GM19239 (cell line): Measurements from ENCODE around the gene ZNF597.

ENCODE experiments used
- DNase-seq: peaks from one replicate; pipeline ENCODE4 v3.0.0; 2011; ENCODE audit warnings: low spot score; ENCODE audit not compliant: insufficient read length
- FAIRE-seq: peaks from 2 replicates; lab custom pipeline; 2011; peaks lifted over from hg19 to GRCh38; lab: Jason Lieb, UNC

Gene ZNF597, protein sequence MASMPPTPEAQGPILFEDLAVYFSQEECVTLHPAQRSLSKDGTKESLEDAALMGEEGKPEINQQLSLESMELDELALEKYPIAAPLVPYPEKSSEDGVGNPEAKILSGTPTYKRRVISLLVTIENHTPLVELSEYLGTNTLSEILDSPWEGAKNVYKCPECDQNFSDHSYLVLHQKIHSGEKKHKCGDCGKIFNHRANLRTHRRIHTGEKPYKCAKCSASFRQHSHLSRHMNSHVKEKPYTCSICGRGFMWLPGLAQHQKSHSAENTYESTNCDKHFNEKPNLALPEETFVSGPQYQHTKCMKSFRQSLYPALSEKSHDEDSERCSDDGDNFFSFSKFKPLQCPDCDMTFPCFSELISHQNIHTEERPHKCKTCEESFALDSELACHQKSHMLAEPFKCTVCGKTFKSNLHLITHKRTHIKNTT

GRCh38 chr16:3443108-3444031, at the start of gene ZNF597, which contains the start of gene NAA60:
TSS of gene ZNF597 (minus strand) at chr16:3443504. CDS start at chr16:3443153, 351 bp downstream.
TSS of gene NAA60 (plus strand) at chr16:3443680. CDS start at chr16:3476228, 32,548 bp downstream.
- peak; percentile 60 for DNase-seq
- FAIRE-seq = peak; percentile 95

DNA sequence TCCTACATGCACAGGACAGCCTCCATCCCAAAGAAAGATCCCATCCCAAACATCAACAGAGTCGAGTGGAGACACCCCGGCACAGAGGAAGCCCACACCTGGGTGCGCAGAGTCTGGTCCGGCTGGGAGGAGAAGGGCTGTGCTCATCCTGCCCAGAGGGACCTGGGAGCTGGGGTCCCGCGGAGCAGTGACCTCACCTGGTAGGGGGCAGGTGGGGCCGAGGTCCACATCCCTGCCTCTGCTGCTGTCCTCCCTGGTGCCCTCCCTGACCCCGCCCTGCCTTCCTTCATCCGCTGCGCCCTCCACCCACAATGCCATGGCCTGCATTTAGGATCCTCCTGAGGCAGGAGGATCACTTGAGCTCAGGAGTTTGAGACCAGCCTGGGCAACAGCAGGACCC, 49.1 kb upstream of the ZNF597 start:
- DNase-seq (no peak), FAIRE-seq (no peak)

GRCh38 chr16:3490911-3491629, 47.8 kb upstream of the ZNF597 start:
- FAIRE-seq (no peak), DNase-seq (no peak)

- no peak for DNase-seq
- FAIRE-seq = no peak
These were observed 45.5 kb upstream of the ZNF597 start for GRCh38 chr16:3488801-3489200.

DNA sequence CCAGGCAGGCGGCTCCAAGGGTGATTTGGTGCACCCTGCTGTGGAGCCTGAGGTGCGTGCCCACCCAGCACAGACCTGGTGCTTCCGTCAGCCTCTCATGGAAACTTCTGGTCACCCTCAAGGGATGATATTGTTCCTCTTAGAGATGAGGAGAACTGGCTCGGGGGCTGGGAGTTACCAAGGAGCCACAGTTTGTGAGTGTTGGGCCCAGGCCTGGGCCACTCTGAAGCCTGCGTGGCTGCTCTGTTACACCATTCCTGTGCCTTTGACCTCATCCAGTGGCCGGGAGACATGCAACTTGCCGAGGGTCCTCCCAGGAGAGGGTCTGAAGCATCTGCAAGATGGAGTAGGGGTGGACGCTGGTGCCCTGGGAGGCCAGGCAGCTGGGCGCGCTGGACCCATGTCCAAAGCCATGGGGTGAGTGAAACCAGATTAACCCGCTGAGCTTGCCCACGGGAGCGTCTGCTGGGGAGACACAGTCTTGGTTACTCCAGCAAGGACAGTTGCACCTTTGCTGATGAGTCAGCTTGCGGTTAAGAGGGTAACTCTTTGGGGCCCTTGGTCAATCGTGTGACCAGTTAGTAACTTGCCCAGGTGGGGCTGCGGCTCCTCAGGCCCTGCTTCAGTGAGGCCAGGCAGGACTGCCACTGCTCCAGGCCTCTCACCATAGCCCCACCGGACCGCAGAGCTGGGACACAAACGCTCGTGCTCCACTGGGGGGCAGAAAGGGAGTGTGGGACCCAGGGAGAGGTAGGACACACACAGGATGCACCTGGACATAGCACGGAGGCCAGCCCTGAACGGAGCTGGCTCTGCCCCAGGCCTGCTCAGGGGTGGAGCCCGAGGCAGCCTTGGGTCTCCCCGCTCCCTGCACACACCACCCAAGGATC, 44.5 kb upstream of the ZNF597 start:
- FAIRE-seq (no peak), DNase-seq (no peak)

- DNase-seq (no peak), FAIRE-seq (no peak)
These were observed 43.4 kb upstream of the ZNF597 start for GRCh38 chr16:3486506-3487215.

DNA sequence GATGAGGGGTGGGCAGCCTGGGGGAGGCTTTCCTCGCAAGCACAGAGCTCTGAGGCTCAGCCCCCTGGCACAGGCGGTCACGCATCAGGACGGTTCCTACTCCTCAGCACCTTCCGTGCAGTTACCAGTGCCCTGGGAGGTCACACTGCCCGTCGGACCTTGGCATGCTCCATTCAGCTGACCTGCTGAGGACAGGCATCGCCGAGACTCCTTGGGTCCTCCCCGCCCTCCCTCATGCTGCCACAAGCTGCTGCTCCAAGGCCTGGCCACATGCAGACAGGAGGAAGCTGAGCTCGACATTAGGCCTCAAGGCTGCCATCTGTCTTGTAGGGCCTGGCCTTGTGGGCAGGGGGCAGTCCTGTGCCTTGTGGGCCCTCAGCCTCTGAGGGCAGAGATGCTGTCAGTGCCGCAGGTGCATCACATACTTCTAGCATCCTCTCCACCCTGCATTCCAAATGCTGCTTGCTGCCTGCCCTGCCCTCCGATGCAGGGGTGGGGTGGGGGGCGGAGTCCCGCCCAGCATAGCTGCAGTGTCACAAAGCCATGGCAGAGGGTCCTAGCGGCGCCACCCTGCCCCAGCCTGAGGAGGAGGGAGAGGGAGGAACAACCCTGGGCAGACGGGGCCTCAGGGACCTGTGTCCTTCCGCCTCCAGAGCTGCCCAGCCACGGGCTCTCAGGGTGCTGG, 42.7 kb upstream of the ZNF597 start:
- DNase-seq (no peak), FAIRE-seq (no peak)

GRCh38 chr16:3485097-3485745, 41.9 kb upstream of the ZNF597 start:
- no peak for DNase-seq
- FAIRE-seq = no peak

DNA sequence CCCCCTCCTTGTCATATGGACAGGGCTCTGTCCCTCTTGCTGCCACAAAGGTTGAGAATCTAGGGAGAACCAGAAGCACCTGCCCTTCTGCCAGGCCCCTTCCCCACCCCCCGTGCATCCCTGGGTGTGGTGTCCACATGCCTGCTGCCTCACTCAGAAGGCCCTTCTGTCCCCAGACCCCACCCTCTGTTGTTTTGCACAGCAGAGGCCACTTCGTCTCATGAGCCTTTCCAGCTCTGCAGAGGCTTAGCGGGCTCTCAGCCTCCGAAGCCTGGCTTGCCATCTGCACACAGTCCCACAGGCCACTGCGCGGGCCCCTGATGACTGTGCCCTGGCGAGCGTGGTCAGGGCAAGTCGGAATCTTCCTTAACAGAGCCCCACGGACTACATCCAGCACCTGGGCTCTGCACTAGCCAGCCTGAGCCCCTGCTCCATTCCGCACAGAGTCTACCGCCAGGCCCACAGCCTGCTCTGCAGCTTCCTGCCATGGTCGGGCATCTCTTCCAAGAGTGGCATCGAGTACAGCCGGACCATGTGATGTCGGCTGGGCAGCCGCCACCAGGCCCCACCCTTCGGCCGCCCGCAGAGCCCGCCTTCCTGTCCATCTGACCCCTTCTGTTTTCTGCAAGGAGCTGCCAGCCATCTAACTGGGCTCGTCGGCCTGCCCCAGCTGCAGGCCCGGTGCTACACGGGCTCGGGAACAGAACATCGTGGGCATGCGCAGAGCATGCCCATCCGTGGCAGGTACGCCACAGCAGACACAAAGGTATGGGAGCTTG, 41.2 kb upstream of the ZNF597 start:
- FAIRE-seq (no peak), DNase-seq (no peak)

DNA sequence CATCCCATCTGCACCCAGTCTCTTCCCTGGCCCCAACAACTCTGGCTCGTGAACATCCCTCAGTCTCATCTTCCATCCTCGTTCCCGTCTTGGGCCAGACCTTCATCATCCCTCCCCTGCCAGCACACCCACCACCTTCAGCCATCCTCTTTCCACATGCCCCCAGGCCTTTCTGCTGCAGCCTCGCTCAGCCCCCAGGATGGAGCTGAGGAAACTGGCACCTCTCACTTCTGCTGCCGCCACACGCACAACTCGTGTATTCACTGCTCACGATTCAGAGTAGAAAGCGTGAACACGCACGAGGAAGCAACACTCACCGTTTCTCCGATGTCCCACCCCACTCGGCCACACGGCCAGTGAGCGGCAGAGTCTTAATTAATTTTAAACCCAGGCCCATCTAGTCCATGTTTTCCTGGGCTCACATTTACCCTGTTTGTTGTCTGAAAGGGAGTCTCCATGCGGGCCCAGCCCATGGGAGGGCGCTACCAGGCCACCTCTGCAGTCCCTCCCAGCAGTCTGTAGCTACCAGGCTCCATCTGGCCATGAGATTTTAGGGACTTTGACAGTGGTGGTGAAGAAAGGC, 39.4 kb upstream of the ZNF597 start:
- FAIRE-seq (no peak), DNase-seq (no peak)

- no peak for DNase-seq
- FAIRE-seq = no peak
These were observed 38.7 kb upstream of the ZNF597 start for GRCh38 chr16:3481696-3482658.

- FAIRE-seq = no peak
- DNase-seq = no peak
These were observed 37.8 kb upstream of the ZNF597 start for GRCh38 chr16:3480901-3481695.

DNA sequence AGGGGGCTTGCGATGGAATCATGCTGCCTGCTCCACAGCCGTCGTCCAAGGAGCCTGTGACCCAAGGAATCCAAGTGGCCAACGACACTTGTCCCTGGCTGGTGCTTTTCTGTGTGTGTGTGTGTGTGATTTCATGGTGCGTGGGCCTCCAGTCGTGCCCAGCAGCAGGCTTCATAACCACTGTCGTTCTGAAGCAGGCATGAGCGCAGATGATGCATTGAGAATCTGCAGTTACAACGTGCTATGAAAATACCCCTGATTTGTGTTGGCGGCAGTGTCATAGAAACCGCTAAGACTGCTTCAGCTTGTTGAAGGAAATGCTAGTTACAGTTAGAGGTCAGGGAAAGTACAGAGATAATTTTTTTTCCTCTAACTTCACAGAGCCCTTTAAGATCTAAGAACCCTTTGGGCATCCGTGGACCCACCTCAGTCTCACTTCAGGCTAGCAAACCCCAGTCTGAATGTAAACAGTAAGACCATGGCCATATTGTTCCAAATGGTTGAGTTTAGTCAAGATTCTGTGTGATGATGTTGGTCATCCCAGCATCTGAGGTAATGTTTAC, 36.4 kb upstream of the ZNF597 start:
- no peak for DNase-seq
- FAIRE-seq = no peak

GRCh38 chr16:3478242-3478925, 35.1 kb upstream of the ZNF597 start:
- DNase-seq (no peak), FAIRE-seq (no peak)
